ENCODE data around the gene OTC.

OTC gene

DNA sequence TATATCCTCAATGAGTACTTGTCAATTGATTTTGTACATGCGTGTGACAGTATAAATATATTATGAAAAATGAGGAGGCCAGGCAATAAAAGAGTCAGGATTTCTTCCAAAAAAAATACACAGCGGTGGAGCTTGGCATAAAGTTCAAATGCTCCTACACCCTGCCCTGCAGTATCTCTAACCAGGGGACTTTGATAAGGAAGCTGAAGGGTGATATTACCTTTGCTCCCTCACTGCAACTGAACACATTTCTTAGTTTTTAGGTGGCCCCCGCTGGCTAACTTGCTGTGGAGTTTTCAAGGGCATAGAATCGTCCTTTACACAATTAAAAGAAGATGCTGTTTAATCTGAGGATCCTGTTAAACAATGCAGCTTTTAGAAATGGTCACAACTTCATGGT is at the start of gene OTC:
OTC (plus strand) TSS at position 243 of the 400 bp plus-strand sequence; CDS start at position 336, 93 bp downstream.
- TF ChIP-seq, protein P1, sequence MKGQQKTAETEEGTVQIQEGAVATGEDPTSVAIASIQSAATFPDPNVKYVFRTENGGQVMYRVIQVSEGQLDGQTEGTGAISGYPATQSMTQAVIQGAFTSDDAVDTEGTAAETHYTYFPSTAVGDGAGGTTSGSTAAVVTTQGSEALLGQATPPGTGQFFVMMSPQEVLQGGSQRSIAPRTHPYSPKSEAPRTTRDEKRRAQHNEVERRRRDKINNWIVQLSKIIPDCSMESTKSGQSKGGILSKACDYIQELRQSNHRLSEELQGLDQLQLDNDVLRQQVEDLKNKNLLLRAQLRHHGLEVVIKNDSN (IDR thresholded peaks at IDR 0.05), result no peak
- TF ChIP-seq ZBTB7A (IDR thresholded peaks at IDR 0.05; ENCODE audit: low read depth) (no peak), TCF12 (IDR thresholded peaks at IDR 0.05; ENCODE audit: low read depth) (no peak), CEBPB (IDR thresholded peaks at IDR 0.05) (no peak), FOXM1 (IDR thresholded peaks at IDR 0.05; ENCODE audit: borderline replicate concordance, low read depth) (no peak), CREB1 (IDR thresholded peaks at IDR 0.05; ENCODE audit: low read depth) (no peak), TEAD4 (IDR thresholded peaks at IDR 0.05) (no peak), NFIC (IDR thresholded peaks at IDR 0.05) (no peak), EGR1 (IDR thresholded peaks at IDR 0.05) (no peak), EP300 (IDR thresholded peaks at IDR 0.05; ENCODE audit: borderline replicate concordance) (no peak), TAF1 (IDR thresholded peaks at IDR 0.05; ENCODE audit: low read depth) (no peak), RAD21 (IDR thresholded peaks at IDR 0.05; ENCODE audit: low read depth) (no peak), YY1 (IDR thresholded peaks at IDR 0.05; ENCODE audit: low read depth) (no peak)
- TF ChIP-seq, protein P2, sequence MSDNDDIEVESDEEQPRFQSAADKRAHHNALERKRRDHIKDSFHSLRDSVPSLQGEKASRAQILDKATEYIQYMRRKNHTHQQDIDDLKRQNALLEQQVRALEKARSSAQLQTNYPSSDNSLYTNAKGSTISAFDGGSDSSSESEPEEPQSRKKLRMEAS (IDR thresholded peaks at IDR 0.05), result no peak
- TF ChIP-seq, protein P3, sequence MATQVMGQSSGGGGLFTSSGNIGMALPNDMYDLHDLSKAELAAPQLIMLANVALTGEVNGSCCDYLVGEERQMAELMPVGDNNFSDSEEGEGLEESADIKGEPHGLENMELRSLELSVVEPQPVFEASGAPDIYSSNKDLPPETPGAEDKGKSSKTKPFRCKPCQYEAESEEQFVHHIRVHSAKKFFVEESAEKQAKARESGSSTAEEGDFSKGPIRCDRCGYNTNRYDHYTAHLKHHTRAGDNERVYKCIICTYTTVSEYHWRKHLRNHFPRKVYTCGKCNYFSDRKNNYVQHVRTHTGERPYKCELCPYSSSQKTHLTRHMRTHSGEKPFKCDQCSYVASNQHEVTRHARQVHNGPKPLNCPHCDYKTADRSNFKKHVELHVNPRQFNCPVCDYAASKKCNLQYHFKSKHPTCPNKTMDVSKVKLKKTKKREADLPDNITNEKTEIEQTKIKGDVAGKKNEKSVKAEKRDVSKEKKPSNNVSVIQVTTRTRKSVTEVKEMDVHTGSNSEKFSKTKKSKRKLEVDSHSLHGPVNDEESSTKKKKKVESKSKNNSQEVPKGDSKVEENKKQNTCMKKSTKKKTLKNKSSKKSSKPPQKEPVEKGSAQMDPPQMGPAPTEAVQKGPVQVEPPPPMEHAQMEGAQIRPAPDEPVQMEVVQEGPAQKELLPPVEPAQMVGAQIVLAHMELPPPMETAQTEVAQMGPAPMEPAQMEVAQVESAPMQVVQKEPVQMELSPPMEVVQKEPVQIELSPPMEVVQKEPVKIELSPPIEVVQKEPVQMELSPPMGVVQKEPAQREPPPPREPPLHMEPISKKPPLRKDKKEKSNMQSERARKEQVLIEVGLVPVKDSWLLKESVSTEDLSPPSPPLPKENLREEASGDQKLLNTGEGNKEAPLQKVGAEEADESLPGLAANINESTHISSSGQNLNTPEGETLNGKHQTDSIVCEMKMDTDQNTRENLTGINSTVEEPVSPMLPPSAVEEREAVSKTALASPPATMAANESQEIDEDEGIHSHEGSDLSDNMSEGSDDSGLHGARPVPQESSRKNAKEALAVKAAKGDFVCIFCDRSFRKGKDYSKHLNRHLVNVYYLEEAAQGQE (IDR thresholded peaks at IDR 0.05; ENCODE audit: low read depth), result no peak

DNA sequence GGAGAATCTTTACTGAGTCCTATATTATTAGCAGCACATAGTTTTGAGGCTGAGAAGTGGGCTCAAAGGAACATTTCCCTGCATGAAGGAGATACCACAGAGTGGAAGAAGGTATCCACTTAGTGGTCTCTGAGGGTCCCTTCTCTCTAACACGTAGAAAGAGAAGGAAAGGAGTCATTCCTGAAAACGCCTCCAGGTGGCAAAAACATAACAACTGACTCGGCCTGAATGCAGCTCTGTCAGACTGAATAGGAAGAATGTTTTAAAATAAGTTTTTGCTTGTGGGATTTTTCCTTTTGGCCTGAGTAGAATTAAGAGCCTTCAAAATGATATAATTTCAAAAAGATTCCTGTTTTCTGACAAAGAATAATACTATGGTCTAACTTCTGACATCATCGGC is 48.4 kb upstream of the OTC start:
- TF ChIP-seq, protein P2 (IDR thresholded peaks at IDR 0.05), result no peak
- TF ChIP-seq FOXM1 (IDR thresholded peaks at IDR 0.05; ENCODE audit: borderline replicate concordance, low read depth), result no peak
- TF ChIP-seq, protein P3 (IDR thresholded peaks at IDR 0.05; ENCODE audit: low read depth), result no peak
- TF ChIP-seq ZBTB7A (IDR thresholded peaks at IDR 0.05; ENCODE audit: low read depth), result no peak
- no peak for TF ChIP-seq NFIC (IDR thresholded peaks at IDR 0.05)
- no peak for TF ChIP-seq CREB1 (IDR thresholded peaks at IDR 0.05; ENCODE audit: low read depth)
- TF ChIP-seq EGR1 (IDR thresholded peaks at IDR 0.05), result no peak
- no peak for TF ChIP-seq EP300 (IDR thresholded peaks at IDR 0.05; ENCODE audit: borderline replicate concordance)
- TF ChIP-seq RAD21 (IDR thresholded peaks at IDR 0.05; ENCODE audit: low read depth), result no peak
- no peak for TF ChIP-seq TAF1 (IDR thresholded peaks at IDR 0.05; ENCODE audit: low read depth)

DNA sequence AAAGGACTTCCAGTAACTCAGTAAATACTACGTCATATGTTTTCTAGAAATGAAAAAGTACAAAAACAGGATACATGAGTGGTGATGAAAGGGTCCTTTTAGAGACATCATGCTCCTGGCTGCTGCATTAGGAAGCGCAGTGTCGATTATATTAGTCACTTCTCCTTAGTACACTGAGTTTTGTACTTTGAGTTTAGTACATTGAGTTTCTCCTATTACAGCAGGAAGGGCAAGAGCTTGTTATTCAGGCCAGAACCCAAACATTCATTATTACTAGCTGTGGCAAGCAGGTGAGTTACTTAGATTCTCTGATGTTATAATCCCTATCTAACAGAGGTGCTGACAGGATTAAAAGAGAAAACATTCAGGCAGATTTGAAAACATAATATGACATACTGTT is 46.4 kb upstream of the OTC start:
- TF ChIP-seq EGR1 (IDR thresholded peaks at IDR 0.05) (no peak), CREB1 (IDR thresholded peaks at IDR 0.05; ENCODE audit: low read depth) (no peak), TAF1 (IDR thresholded peaks at IDR 0.05; ENCODE audit: low read depth) (no peak)

DNA sequence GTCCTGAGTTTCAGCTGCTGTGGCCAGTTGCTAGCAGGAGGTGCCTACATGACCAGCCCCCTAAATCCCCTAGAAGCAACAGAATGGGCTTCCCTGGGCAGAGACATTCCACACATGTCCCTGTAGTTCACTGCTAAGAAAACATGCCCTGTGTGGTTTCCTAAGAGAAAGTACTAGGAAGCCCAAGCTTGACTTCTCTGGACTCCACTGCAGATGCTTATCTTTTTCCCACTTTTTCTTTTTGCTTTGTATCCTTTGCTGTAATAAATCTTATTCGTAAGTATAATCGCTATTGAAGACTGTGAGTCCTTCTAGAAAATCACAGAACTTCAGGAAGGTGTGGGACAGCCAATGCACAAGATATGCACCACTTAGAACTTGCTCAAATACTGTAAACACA is 40.7 kb upstream of the OTC start:
- TF ChIP-seq, protein P1 (IDR thresholded peaks at IDR 0.05), result no peak
- TF ChIP-seq CEBPB (IDR thresholded peaks at IDR 0.05) (no peak), EP300 (IDR thresholded peaks at IDR 0.05; ENCODE audit: borderline replicate concordance) (no peak)

DNA sequence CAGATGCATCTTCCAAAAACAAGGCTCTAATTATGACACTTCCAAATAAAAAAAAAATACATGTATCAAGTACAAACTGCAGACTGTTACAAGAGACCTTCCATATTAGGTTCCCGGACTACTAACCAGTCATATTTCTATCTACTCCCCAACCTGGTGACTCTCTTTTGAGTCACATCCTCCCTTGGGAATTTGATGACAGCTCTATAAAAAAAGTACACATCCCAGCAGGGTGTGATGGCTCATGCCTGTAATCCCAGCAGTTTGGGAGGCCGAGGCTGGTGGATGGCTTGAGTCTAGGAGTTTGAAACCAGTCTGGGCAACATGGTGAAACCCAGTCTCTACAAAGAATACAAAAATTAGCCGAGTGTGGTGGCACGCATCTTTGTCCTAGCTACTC is 40.0 kb upstream of the OTC start:
- TF ChIP-seq, protein P3 (IDR thresholded peaks at IDR 0.05; ENCODE audit: low read depth), result no peak
- no peak for TF ChIP-seq NFIC (IDR thresholded peaks at IDR 0.05)

Data from Ishikawa (cell line).